ENCODE data around the gene CHRNA7.
"Not testable (repeated sequence)": the region's sequence is repeated elsewhere in the genome, so short reads cannot be mapped to it uniquely, and the experiment has no call there.

GRCh38 chr15:32162143-32162542 is 131.8 kb downstream of the CHRNA7 start:
- TF ChIP-seq POLR2AphosphoS5 (IDR thresholded peaks at IDR 0.05; ENCODE audit: low read depth, low read length); TAF1 (IDR thresholded peaks at IDR 0.05; ENCODE audit: low read depth, low read length); POLR2A (IDR thresholded peaks at IDR 0.05; ENCODE audit: low read depth, low read length); SPI1 (IDR thresholded peaks at IDR 0.05; ENCODE audit: low read depth, low read length); PAX5 (IDR thresholded peaks at IDR 0.05; ENCODE audit: insufficient read depth, low read length, severe bottlenecking); POU2F2 (IDR thresholded peaks at IDR 0.05; ENCODE audit: low read depth, low read length): not testable (repeated sequence)
